Esophagus mucosa (tissue), 1 donor: ENCODE measurements around the gene LATS1. TPM values are rescaled to one million over a fixed set of nuclear protein-coding genes. Genes with fewer than 3 reads are reported as not detected.
A peak's percentile ranks its signal among the peaks of the same experiment; 100 is the strongest.
"Not testable (repeated sequence)": the region's sequence is repeated elsewhere in the genome, so short reads cannot be mapped to it uniquely, and the experiment has no call there.

Experiments used
- ATAC-seq: fragments of 200-7000 bp; cut with Tn5 transposase; one replicate; pipeline ENCODE4 v1.9.1; 2020
- total RNA-seq: library from RNA; stranded (reverse); gene quantifications from one replicate; pipeline ENCODE4 v1.2.4, GENCODE V29; 2023
- donor health status: DM: yes; HTN: yes; CAD: no.

The LATS1 gene
- total RNA-seq = 15.7 TPM

- ATAC-seq = peak; percentile 97
Observed at GRCh38 chr6:149717588-149718458, at the start of gene LATS1. TSS of gene LATS1 (minus strand) at chr6:149718101. CDS start at chr6:149702126, 15,975 bp downstream.

DNA sequence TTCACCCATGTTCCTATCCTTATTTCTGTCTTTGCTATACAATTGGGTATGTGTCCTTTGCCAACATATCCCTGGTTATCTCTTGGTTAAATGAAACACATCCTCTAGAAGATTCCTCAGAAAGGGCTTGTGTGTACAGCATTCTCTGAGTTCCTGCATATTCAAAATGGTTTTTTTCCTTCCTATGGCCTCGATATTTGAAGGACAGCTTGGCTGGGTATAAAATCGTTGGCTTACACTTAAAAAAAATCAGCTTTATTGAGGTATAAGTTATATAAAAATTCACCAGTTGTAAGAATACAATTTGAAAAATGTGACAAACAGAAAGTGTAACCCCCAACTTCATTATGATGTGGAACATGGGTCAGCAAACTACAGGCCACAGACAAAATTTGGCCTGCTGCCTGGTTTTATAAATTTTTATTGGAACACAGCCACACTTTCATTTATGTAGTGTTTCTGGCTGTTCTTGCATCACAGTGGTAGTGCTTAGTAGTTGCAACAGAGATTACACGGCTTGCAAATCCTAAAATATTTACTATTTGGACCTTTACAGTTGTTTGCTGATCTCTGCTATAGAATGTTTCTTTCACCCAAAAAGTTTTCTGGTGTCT is 48.4 kb upstream of the LATS1 start:
- ATAC-seq = no peak

DNA sequence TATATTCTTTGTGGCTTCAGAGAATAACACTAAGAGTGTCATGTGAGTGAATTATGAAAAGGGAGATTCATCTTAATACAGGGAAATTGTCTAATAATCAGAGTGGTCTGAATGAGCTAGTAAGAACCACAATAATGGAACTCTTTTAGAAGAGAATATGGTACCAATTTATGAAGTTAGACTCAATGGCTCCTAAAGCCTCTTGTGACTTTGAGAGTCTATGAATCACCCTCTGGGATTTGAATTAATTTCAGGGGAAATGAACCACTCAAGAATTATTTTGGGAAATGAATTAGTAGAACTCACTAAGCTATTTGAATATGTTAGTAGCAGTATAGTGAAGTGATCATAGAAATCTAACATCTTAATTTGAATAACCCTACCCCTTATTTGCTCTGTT is 46.0 kb upstream of the LATS1 start:
- no peak for ATAC-seq

- no peak for ATAC-seq
Observed at GRCh38 chr6:149761438-149761837, 43.5 kb upstream of the LATS1 start.

- ATAC-seq = no peak
Observed at GRCh38 chr6:149756261-149756636, 38.3 kb upstream of the LATS1 start.

DNA sequence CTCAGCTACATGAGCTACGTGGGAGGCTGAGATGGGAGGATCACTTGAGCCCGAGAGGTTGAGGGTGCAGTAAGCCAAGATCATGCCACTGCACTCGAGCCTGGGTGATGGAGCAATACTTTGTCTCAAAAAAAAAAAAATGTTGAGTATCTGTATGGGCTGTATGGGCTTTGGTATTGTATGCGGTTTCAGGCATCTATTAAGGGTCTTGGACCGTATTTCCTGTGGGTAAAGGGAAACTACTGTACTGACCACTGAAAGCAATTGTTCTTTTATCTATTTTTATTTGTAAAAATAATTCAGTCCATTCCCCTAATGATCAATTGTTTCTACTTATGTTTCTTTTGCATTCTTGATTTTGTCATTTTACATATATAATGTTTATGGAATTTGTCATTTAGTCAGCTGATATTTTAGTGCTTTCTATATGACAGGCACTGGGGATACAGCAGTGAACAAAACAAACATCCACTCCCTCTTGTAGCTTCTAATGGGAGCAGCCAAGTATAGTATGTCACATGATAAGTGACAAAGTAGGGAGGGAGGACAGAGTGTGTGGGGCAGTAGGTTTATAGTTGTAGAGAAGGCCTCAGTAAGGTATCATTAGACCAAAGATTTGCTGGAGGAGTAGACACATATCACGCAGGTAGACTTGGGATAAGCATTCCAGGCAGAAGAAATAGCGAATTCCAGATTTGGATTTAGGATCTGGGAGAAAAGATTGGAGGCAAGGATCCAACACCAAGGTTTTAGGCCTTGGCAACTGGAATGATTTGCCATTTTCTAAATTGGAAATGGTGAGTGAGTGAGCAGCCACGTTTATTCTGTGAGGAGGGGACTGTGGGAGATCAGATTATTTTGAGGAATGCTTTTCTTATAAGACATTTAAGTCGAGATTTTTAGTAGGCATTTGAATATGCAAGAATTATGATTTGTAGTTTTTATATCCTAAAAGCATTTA is 37.7 kb upstream of the LATS1 start:
- peak; percentile 47 for ATAC-seq

DNA sequence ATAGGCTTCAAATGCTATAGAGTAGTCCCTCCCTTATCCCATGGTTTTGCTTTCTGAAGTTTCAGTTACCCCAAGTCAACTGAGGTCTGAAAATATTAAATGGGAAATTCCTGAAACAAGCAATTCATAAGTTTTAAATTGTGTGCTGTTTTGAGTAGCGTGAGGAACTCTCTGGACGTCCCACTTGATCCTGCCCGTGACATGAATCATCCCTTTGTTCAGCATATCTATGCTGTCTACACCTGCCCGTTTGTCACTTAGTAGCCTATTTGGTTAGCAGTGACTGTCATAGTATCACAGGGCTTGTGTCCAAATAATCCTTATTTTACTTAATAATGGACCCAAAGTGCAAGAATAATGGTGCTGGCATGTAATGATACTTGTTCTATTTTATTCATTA is 36.6 kb upstream of the LATS1 start:
- peak; percentile 35 for ATAC-seq

DNA sequence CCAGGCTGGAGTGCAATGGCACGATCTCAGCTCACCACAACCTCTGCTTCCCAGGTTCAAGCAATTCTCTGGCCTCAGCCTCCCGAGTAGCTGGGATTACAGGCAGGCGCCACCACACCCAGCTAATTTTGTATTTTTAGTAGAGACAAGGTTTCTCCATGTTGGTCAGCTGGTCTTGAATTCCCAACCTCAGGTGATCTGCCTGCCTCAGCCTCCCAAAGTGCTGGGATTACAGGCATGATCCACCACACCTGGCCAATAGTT is 35.4 kb upstream of the LATS1 start:
- not testable (repeated sequence) for ATAC-seq

GRCh38 chr6:149752600-149753373 is 34.9 kb upstream of the LATS1 start:
- no peak for ATAC-seq

DNA sequence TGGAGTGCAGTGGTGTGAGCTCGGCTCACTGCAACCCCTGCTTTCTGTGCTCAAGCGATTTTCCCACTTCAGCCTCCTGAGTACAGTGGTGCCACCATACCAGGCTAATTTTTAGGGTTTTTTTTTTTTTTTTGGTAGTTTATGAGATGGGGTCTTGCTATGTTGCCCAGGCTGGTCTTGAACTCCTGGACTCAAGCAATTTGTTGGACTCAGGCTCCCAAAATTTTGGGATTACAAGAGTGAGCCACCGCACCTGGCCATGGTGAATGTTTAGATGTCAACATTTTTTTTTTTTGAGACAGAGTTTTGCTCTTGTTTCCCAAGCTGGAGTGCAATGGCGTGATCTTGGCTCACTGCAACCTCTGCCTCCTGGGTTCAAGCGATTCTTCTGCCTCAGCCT is 34.0 kb upstream of the LATS1 start:
- ATAC-seq = not testable (repeated sequence)

DNA sequence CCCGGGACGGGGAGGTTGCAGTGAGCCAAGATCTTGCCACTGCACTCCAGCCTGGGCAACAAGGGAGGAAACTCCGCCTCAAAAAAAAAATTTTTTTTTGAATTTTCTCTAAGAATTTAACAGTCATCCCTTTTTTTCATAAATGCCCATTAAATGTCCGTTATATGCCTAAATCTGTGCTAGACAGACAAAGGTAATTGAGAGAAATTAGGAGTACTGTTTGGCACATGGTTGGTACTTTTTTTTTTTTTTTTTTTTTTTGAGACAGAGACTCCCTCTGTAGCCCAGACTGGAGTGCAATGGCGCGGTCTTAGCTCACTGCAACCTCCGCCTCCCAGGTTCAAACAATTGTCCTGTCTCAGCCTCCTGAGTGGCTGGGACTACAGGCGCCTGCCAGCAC is 33.3 kb upstream of the LATS1 start:
- ATAC-seq = no peak

DNA sequence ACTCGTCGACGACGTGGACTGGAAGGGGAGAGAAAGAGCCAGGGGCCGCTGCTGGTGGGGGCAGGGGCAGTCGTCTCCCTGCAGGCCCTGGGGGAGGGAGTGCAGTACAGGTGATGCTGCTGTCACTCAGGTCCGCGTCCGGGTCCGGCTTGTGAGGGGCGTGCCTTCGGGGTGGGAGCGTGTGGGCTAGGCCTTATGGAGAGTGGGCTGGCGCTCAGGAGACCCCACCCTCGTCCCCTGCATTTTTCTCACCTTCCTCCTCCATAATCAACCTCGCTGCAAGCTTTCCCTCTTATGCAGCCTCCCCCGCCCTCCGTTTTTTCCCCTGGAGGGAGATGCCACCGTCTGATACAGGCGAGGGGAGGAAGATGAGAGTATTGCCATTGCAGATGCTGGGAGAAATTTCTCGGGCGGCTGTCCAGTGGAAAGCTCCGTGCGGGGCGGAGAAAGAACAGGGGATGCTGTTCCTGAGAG is 32.3 kb upstream of the LATS1 start:
- ATAC-seq = peak; percentile 40

DNA sequence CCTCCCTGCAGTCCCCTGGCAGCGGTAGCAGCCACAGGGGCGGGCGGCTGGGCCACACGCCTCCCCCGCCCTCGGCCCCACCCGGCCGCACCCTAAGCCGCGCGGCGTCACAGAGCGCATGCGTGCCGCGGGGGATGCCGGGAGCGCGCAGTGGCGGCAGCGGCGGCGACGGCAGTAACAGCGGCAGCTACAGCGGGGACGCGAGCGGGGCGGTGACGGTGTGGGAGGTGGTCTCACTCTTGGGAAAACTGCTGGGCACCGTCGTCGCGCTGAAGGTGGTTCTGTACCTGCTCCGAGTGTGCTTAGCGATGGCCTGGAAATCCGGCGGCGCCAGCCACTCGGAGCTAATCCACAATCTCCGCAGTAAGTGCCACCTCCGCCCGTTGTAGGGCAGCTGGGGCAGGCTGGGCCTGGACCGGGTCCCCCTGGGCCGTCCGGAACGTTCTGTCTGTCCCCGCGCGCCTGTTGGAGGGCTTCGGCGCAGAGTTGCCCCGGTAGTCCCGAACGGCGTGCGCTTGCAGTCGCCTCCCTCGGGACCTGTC is 31.8 kb upstream of the LATS1 start, which contains the start of gene PCMT1:
TSS of gene PCMT1 (plus strand) at position 148 of the 542 bp plus-strand sequence. CDS start at position 309, 161 bp downstream.
- ATAC-seq = peak; percentile 98

- ATAC-seq = peak; percentile 6
Observed at GRCh38 chr6:149749082-149749593, 31.2 kb upstream of the LATS1 start.

DNA sequence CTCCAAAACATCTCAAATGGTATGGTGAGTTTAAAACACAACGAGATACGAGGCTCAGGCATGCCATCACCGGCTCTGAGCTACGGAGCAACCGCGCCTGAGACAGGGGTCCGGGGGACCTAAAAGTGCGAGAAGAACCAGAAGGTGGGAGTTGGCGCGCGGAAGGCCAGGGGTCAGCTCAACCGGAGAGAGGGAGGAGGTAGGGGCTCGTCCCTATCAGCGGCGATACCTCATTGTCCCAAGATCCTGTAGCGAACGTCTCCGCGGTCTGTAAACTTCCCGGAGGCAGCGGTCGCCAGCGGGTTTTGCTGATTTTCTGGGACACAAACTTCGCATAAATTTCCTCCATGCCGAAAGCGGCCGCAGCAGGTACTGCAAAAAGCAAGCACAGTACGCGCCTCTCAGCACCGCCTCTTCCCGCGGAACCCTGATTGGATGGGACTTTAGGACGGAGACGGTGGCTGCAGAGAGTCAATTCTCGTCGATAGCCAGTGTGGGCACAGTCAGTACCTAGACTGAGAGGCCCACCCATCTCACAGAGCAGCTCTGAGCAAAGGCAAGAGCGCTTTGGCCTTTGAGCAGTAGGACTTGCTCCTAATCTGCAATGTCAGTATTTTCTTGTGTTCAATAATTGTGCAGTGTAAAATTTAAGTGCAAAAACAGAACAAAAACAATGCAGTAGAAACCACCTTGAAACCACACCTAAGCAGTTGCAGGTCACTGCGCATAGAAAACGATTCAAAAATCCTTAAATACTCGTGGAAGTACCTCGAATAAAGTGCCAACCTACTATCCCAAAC is 28.4 kb upstream of the LATS1 start, which contains the start of gene NUP43:
TSS of gene NUP43 (minus strand) at position 383 of the 800 bp plus-strand sequence. CDS start at position 349, 34 bp downstream.
- peak; percentile 83 for ATAC-seq

- ATAC-seq = not testable (repeated sequence)
Observed at GRCh38 chr6:149745252-149745651, 27.4 kb upstream of the LATS1 start.

DNA sequence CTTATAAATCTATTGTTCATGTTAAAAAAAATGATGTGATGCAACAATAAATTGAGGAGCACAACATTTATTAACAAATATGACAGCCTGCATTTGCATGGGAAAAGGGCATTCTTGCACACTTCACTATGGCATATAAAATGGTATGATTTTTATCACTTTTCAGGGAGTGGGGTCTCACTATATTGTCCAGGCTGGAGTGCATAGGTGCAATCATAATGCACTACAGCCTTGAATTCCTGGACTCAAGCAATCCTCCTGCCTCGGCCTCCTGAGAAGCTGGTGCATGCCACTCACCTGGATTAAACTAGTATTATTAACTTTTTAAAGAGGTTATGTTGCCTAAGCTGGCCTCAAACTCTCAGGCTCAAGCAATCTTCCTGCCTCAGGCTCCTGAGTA is 17.0 kb upstream of the LATS1 start:
- no peak for ATAC-seq

- ATAC-seq = no peak
Observed at GRCh38 chr6:149733089-149733720, 15.3 kb upstream of the LATS1 start.

DNA sequence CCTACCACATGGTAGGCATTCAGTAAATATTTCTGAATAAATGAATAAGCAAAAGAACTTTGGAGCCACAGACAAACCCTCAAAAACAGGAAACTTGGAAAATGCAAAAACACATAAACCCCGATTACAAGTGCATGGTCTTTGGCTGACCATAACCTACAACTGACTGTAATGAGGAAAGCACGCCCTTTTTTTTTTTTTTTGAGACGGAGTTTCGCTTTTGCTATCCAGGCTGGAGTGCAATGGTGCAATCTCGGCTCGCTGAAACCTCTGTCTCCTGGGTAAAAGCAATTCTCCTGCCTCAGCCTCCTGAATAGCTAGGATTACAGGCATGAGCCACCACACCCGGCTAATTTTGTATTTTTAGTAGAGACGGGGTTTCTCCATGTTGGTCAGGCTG is 11.9 kb upstream of the LATS1 start:
- ATAC-seq = no peak
